Suprapubic skin (tissue), 4 donors: ENCODE data around the gene SNX27. TPM values are rescaled to one million over a fixed set of nuclear protein-coding genes. Genes with fewer than 3 reads are reported as not detected.

Experiments used
- DNase-seq, 2 donors: peaks; one replicate each; pipeline ENCODE4 v3.0.0-alpha.2; 2019; ENCODE audit warnings: low spot score in 2 of 2
- H3K27ac ChIP-seq: fragments of 200-600 bp; sonication (generic); one replicate; pipeline ENCODE4 v1.5.1; 2019
- H3K27me3 ChIP-seq: fragments of 200-600 bp; sonication (generic); one replicate; pipeline ENCODE4 v1.5.1; 2019
- H3K36me3 ChIP-seq: fragments of 200-600 bp; sonication (generic); one replicate; pipeline ENCODE4 v1.5.1; 2019
- H3K4me1 ChIP-seq: fragments of 200-600 bp; sonication (generic); one replicate; pipeline ENCODE4 v1.5.1; 2019
- H3K4me3 ChIP-seq: fragments of 200-600 bp; sonication (generic); one replicate; pipeline ENCODE4 v1.5.1; 2019; ENCODE audit warnings: mild to moderate bottlenecking
- H3K9me3 ChIP-seq: fragments of 200-600 bp; sonication (generic); one replicate; pipeline ENCODE4 v1.5.1; 2019
- EP300 ChIP-seq: sonication (generic); formaldehyde crosslinking; IDR thresholded peaks from one replicate; pipeline ENCODE4 v1.6.1; 2017; ENCODE audit warnings: antibody characterized with exemption
- POLR2A ChIP-seq, 2 donors: fragments of 450-650 bp; IDR thresholded peaks; one replicate each; pipeline ENCODE4 v1.6.1; 2017; ENCODE audit warnings: antibody characterized with exemption in 2 of 2, mild to moderate bottlenecking in 2 of 2, moderate library complexity in 2 of 2
- POLR2AphosphoS5 ChIP-seq, 3 donors: sonication (generic); formaldehyde crosslinking; IDR thresholded peaks; one replicate each; pipeline ENCODE4 v1.6.1; 2017; ENCODE audit warnings: antibody characterized with exemption in 3 of 3
- WGBS: methylation state at CpG from one replicate; pipeline ENCODE4 v1.1.5; 2018; 5-methylcytosine and 5-hydroxymethylcytosine counted together
- total RNA-seq, 4 donors: library from RNA; depleted of rRNA; stranded (reverse); fragments of >200 nt; gene quantifications; one replicate each; pipeline ENCODE4 v1.1.0, GENCODE V29; 2016
- TF ChIP-seq, protein P1 (sequence below), 2 donors: fragments of 200-600 bp in 1 of 2; fragments of 450-650 bp in 1 of 2; sonication (generic) in 1 of 2; IDR thresholded peaks; one replicate each; pipeline ENCODE4 v1.5.1; 2016 to 2019; ENCODE audit warnings: antibody characterized with exemption in 2 of 2, mild to moderate bottlenecking in 1 of 2, moderate library complexity in 1 of 2

The SNX27 gene
- total RNA-seq, 4 donors from 2014 or later = 19.8 to 45.4 (median 29.0) TPM

GRCh38 chr1:151604291-151604690 lies 7.6 kb upstream of the SNX27 start:
- no peak overlapping the region for H3K4me3 ChIP-seq
- 74% methylated on average over 2 of the region's 2 CpGs for WGBS

GRCh38 chr1:151606384-151606783 lies 5.5 kb upstream of the SNX27 start:
- Histone ChIP-seq H3K27me3 (no peaks in the 10 kb centered on the region), H3K36me3 (no peaks in the 10 kb centered on the region), H3K4me1 (peaks cover 15% of the 10 kb centered on the region), H3K4me3 (no peak overlapping the region), H3K9me3 (no peaks in the 10 kb centered on the region), H3K27ac (no peak overlapping the region)
- no peak for DNase-seq
- TF ChIP-seq POLR2AphosphoS5 (IDR thresholded peaks at IDR 0.05) (no peak), POLR2A (IDR thresholded peaks at IDR 0.05) (no peak)

More at GRCh38 chr1:151604291-151604690, 7.6 kb upstream of the SNX27 start:
- Histone ChIP-seq H3K27me3 (no peaks in the 10 kb centered on the region), H3K4me1 (peaks cover 5% of the 10 kb centered on the region), H3K36me3 (no peaks in the 10 kb centered on the region), H3K9me3 (no peaks in the 10 kb centered on the region), H3K27ac (no peak overlapping the region)
- TF ChIP-seq POLR2A (IDR thresholded peaks at IDR 0.05) = no peak
- no peak for TF ChIP-seq POLR2AphosphoS5 (IDR thresholded peaks at IDR 0.05)
- no peak for TF ChIP-seq EP300
- TF ChIP-seq, protein P1, sequence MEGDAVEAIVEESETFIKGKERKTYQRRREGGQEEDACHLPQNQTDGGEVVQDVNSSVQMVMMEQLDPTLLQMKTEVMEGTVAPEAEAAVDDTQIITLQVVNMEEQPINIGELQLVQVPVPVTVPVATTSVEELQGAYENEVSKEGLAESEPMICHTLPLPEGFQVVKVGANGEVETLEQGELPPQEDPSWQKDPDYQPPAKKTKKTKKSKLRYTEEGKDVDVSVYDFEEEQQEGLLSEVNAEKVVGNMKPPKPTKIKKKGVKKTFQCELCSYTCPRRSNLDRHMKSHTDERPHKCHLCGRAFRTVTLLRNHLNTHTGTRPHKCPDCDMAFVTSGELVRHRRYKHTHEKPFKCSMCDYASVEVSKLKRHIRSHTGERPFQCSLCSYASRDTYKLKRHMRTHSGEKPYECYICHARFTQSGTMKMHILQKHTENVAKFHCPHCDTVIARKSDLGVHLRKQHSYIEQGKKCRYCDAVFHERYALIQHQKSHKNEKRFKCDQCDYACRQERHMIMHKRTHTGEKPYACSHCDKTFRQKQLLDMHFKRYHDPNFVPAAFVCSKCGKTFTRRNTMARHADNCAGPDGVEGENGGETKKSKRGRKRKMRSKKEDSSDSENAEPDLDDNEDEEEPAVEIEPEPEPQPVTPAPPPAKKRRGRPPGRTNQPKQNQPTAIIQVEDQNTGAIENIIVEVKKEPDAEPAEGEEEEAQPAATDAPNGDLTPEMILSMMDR (IDR thresholded peaks at IDR 0.05) = no peak
- no peak for DNase-seq

DNA sequence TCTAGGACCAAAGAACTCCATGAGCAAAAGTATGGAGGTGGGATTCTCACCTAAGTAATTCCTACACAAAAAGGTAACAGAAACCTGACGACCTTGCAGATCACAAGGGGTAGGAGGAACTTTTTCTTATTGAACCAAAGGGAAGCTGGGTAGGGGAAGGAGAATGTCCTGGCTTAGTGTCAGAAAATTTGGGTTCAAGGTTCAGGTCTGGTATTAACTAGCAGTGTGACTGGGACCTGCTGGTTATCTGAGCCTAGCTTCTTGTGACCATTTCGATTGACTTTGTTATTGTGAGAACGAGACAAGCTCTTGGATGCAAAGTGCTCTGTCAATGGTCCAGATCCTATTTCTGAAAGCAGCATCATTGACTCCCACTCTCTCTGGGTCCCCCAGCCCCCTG lies 5.0 kb upstream of the SNX27 start:
- Histone ChIP-seq H3K4me3 (no peak overlapping the region), H3K4me1 (peaks cover 18% of the 10 kb centered on the region), H3K9me3 (no peaks in the 10 kb centered on the region), H3K27me3 (no peaks in the 10 kb centered on the region), H3K36me3 (no peaks in the 10 kb centered on the region), H3K27ac (no peak overlapping the region)
- 89% methylated on average over 3 of the region's 3 CpGs for WGBS
- no peak for DNase-seq
- no peak for TF ChIP-seq EP300
- TF ChIP-seq POLR2A (IDR thresholded peaks at IDR 0.05) = no peak
- TF ChIP-seq, protein P1 (IDR thresholded peaks at IDR 0.05) = no peak
- no peak for TF ChIP-seq POLR2AphosphoS5 (IDR thresholded peaks at IDR 0.05)

DNA sequence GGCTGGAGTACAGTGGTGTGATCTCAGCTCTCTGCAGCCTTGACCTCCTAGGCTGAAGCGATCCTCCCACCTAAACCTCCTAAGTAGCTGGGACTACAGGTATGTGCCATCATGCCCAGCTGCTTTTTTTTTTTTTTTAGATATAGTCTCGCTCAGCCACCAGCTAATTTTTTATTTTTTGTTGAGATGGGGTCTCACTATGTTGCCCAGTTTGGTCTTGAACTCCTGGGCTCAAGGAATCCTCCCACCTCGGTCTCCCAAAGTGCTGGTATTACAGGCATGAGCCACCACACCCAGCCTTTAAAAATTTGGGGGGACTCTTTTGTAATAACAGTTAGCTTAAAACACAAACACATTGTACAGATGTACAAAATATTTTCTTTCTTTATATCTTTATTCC lies 1.7 kb upstream of the SNX27 start:
- H3K4me3 ChIP-seq = no peak overlapping the region
- peaks cover 36% of the 10 kb centered on the region for H3K4me1 ChIP-seq
- H3K9me3 ChIP-seq = no peaks in the 10 kb centered on the region
- TF ChIP-seq POLR2AphosphoS5 (IDR thresholded peaks at IDR 0.05) (no peak), EP300 (no peak), POLR2A (IDR thresholded peaks at IDR 0.05) (no peak)
- TF ChIP-seq, protein P1 (IDR thresholded peaks at IDR 0.05) = no peak
- DNase-seq = no peak
- H3K36me3 ChIP-seq = no peaks in the 10 kb centered on the region
- no peak overlapping the region for H3K27ac ChIP-seq
- WGBS = 96% methylated on average over 3 of the region's 3 CpGs
- H3K27me3 ChIP-seq = no peaks in the 10 kb centered on the region

DNA sequence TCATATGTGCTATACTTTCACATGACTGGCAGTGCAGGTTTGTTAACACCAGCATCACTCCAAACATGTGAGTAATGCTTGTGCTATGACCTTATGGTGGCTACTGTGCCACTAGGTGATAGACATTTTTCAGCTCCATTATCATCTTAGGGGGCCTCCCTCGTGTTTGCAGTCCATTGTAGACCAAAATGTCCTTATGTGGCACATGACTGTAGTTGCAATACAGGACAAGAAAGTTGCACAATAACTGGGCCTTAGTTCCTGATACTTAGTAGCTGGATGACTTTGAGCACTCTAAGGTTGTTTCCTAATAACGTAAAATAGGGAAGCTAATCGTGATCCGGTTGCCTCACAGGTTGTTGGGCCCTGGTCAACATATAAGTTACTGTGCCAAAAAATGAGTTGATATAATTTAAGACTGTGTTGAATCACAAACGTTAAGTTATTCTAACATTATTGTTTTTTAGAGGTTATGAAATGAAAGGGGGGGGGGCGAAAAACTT lies 511 bp upstream of the SNX27 start:
- Histone ChIP-seq H3K4me1 (peaks cover 47% of the 10 kb centered on the region), H3K27ac (peak overlapping the region; percentile 97), H3K36me3 (no peaks in the 10 kb centered on the region), H3K9me3 (no peaks in the 10 kb centered on the region), H3K4me3 (peak overlapping the region; percentile 94), H3K27me3 (no peaks in the 10 kb centered on the region)
- TF ChIP-seq POLR2A (IDR thresholded peaks at IDR 0.05) (no peak), EP300 (peak; percentile 37), POLR2AphosphoS5 (IDR thresholded peaks at IDR 0.05) (peak; percentile 78 to 99 (median 87))
- TF ChIP-seq, protein P1 (IDR thresholded peaks at IDR 0.05) = no peak
- peak in 1 of 2 donors; percentile 78 for DNase-seq
- 8% methylated on average over 6 of the region's 6 CpGs for WGBS
